GM20000 (cell line): ENCODE results near the gene NACC2.
"Not testable (repeated sequence)": the region's sequence is repeated elsewhere in the genome, so short reads cannot be mapped to it uniquely, and the experiment has no call there.

Experiments used
- DNase-seq: peaks from one replicate; pipeline ENCODE4 v3.0.0; 2012; ENCODE audit warnings: low spot score
- CTCF ChIP-seq: IDR thresholded peaks from 2 replicates; pipeline ENCODE4 v1.5.1; 2012; ENCODE audit warnings: mild to moderate bottlenecking, control low read depth; ENCODE audit errors: extremely low read depth, missing control alignments

Gene NACC2

DNA sequence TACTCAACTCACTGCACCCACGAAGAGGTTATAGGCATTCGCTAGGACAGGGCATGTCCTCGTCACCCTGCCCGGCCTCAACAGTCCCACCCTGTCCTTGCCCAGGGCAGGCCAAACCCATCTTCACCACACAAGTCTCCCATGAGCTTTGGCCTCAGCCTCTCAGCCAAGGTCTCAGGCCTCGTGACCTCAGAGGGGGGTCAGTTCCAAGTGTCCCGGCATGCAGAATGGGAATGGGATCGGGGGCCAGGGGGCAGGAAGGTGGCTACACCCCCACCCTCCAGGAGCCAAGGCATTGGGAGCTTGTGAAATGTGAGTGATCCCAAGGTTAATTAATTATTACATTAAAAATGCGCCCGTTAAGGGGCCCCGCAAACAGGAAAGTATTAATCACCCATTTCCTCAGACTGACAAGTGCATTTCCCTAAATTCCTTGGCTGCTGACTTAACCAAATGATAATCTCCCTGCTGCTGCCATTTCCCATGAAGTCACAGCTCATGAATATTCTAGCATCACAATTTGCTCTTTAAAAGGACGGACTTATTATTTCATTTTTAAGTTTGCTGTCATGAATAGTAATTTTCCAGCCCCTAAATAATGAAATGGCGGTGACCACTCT, 125.9 kb downstream of the NACC2 start:
- no peak for TF ChIP-seq CTCF
- no peak for DNase-seq

DNA sequence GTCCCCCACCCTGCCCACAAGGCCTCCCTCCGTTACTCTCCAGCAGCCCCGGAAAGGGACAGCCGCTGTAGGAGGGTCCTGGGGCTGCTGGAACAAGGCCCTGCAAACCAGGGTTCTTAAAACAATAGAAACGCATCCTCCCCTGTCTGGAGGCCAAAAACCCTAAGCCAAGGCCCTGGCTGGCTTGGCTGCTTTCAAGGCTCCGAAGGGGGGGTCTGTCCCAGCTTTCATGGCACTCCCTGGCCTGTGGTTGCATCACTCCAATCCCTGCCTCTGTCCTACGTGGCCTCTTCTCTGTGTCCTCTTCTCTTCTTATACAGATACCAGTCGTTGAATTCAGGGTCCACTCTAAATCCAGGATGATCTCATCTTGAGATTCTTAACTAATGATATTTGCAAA, 126.5 kb downstream of the NACC2 start:
- no peak for TF ChIP-seq CTCF
- DNase-seq = no peak

GRCh38 chr9:135968083-135968476, 127.0 kb downstream of the NACC2 start:
- DNase-seq = no peak
- TF ChIP-seq CTCF = no peak

DNA sequence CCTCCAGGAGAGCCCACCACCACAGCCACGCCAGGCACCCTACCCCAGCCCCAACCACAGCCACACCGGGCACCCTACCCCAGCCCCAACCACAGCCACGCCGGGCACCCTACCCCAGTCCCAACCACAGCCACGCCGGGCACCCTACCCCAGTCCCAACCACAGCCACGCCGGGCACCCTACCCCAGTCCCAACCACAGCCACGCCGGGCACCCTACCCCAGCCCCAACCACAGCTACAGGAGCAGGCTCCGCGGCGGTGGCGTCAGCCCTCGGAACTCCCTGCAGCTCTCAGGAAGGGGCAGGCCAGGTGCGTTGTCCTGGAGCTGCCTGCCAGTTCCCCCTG, 128.2 kb downstream of the NACC2 start:
- not testable (repeated sequence) for DNase-seq

GRCh38 chr9:135965124-135965756, 129.8 kb downstream of the NACC2 start:
- TF ChIP-seq CTCF = no peak
- DNase-seq = no peak

- TF ChIP-seq CTCF = no peak
- DNase-seq = no peak
Measured at GRCh38 chr9:135963938-135964337, 131.2 kb downstream of the NACC2 start.

DNA sequence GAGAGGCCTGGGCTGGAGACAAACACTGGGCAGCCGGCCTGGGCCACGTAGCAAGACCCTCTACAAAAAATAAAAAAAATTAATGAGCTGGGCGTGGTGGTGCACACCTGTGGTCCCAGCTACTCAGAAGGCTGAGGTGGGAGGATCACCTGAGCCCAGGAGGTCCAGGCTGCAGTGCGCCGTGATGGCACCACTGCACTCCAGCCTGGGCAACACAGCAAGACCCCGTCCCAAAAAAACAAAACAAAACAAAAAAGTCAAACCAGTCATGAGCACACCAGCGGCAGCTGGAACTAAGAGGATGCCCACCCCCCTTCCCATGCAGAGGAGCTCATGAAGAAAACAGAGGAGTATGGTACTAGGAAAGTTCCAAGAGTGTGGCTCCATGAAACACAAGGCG, 131.8 kb downstream of the NACC2 start:
- no peak for TF ChIP-seq CTCF
- DNase-seq = no peak

GRCh38 chr9:135962696-135963307, 132.3 kb downstream of the NACC2 start:
- DNase-seq = no peak

More at GRCh38 chr9:135962696-135963307, 132.3 kb downstream of the NACC2 start:
- no peak for TF ChIP-seq CTCF
